GM23248 (cell line): ENCODE data around the gene PSG4.
"Not testable (repeated sequence)": the region's sequence is repeated elsewhere in the genome, so short reads cannot be mapped to it uniquely, and the experiment has no call there.

Experiments
- EZH2 ChIP-seq: fragments of 200-600 bp; sonication (generic); IDR thresholded peaks from 2 replicates; pipeline ENCODE4 v1.6.1; 2018; ENCODE audit warnings: antibody characterized with exemption, mild to moderate bottlenecking; ENCODE audit not compliant: insufficient read depth, poor library complexity, severe bottlenecking
- EZH2phosphoT487 ChIP-seq: fragments of 200-600 bp; sonication (generic); IDR thresholded peaks from 2 replicates; pipeline ENCODE4 v1.6.1; 2018; ENCODE audit warnings: antibody characterized with exemption, moderate library complexity, mild to moderate bottlenecking, low read depth; ENCODE audit not compliant: insufficient read depth

DNA sequence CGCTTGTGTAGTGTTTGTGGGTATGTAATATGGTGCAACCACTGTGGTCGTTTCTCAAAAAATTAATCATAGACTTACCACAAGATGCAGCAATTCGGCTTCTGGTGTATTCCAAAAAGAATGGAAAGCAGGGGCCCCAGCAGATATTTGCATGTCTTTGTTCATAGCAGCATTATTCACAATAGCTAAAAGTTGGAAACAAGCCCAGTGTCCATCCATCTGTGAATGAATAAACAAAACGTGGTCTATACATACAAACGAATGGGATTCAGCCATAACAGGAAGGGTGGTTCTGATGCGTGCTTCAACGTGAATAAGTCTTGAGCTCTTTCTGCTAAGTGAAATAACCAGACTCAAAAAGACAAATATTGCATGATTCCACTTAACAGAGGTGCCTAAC is 55.6 kb downstream of the PSG4 start:
- TF ChIP-seq EZH2, EZH2phosphoT487: not testable (repeated sequence)
